ENCODE results near the gene GALR3.
A peak's percentile ranks its signal among the peaks of the same experiment; 100 is the strongest.

Gene GALR3

DNA sequence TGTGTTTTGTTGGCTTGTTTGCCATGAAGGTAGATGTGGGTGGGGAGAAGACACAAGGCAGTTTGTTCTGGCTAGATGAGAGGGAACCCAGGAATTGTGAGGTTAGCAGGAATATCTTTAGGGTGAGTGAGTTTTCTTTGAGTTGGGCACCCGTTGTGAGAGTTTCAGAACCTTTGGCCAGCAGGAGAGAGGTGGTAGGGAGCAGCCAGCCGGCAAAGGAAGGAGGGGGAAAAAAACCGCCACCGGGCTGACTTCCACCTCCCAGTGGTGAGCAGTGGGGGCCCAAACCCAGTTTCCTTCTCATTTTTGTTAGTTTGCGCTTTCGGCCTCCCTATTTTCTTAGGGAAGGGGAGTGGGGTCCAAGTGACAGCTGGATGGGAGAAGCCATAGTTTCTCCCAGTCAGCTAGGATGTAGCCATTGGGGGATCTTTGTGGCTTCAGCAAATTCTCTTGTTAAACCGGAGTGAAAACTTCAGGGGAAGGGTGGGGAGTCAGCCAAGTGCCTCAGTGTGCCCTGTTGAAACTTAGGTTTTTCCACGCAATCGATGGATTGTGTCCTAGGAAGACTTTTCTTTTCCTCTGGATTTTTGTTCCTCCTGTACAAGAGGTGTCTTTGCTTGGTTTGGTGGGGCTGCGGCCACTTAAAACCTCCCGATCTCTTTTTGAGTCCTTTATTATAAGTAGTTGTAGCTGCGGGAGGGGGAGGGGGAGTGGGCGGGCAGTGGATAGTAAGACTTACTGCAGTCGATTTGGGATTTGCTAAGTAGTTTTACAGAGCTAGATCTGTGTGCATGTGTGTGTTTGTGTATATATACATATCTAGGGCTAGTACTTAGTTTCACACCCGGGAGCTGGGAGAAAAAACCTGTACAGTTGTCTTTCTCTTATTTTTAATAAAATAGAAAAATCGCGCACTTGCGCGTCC, 16.5 kb upstream of the GALR3 start:
- in situ Hi-C loops (cut with MboI; ENCODE audit: low sequenced_read_pairs, unreplicated experiment), result no loop called here
- TF ChIP-seq, protein P1, sequence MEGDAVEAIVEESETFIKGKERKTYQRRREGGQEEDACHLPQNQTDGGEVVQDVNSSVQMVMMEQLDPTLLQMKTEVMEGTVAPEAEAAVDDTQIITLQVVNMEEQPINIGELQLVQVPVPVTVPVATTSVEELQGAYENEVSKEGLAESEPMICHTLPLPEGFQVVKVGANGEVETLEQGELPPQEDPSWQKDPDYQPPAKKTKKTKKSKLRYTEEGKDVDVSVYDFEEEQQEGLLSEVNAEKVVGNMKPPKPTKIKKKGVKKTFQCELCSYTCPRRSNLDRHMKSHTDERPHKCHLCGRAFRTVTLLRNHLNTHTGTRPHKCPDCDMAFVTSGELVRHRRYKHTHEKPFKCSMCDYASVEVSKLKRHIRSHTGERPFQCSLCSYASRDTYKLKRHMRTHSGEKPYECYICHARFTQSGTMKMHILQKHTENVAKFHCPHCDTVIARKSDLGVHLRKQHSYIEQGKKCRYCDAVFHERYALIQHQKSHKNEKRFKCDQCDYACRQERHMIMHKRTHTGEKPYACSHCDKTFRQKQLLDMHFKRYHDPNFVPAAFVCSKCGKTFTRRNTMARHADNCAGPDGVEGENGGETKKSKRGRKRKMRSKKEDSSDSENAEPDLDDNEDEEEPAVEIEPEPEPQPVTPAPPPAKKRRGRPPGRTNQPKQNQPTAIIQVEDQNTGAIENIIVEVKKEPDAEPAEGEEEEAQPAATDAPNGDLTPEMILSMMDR (IDR thresholded peaks at IDR 0.05; ENCODE audit: borderline replicate concordance, control extremely low read depth, extremely low read depth, insufficient read depth, missing control alignments), result no peak
- no peak for DNase-seq (ENCODE audit: low spot score)

DNA sequence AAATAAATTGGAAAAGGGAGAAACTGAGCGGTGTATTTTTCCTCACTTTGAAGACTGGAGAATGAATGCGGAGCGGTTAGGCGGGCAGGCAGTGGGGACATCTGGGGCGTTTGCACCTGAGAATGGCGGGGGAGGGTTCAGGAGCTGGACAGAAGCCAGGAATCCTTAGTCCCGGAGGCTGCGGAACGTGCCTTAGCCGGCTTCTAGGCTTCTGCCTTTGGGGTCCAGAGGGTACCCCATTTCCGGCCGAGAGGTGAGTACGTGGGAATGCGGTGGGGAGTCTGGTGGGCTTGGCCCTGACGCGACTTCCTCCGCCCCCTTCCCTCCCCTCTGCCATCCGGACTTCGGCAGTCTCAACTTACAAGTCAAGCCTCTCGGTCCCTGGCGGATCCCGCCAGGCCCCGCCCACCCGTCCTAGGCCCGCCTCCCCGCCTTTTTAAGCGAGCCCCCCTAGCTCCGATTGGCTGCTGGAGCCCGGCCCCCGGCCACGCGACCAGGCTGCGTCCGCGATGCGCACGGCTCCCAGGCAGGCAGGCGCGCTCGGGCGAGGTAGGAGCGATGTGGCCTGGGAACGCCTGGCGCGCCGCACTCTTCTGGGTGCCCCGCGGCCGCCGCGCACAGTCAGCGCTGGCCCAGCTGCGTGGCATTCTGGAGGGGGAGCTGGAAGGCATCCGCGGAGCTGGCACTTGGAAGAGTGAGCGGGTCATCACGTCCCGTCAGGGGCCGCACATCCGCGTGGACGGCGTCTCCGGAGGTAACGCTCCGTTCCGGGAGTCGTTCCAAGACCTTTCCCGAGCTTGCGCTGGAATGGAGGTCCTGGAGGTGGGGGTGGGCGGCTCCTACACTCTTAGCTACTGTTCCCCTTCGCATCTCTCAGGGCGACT, 15.5 kb upstream of the GALR3 start, which contains the start of gene GCAT:
Gene GCAT (plus strand): TSS at position 525 of the 884 bp plus-strand sequence. CDS start 34 bp downstream, at position 559.
- TF ChIP-seq, protein P1 (IDR thresholded peaks at IDR 0.05; ENCODE audit: borderline replicate concordance, control extremely low read depth, extremely low read depth, insufficient read depth, missing control alignments), result no peak
- in situ Hi-C loops (cut with MboI; ENCODE audit: low sequenced_read_pairs, unreplicated experiment), result no loop called here
- peak; percentile 99 for DNase-seq (ENCODE audit: low spot score)

- in situ Hi-C loops (cut with MboI; ENCODE audit: low sequenced_read_pairs, unreplicated experiment), result no loop called here
- no peak for DNase-seq (ENCODE audit: low spot score)
- TF ChIP-seq, protein P1 (IDR thresholded peaks at IDR 0.05; ENCODE audit: borderline replicate concordance, control extremely low read depth, extremely low read depth, insufficient read depth, missing control alignments), result no peak
Observed at GRCh38 chr22:37808294-37808657, 14.9 kb upstream of the GALR3 start.

DNA sequence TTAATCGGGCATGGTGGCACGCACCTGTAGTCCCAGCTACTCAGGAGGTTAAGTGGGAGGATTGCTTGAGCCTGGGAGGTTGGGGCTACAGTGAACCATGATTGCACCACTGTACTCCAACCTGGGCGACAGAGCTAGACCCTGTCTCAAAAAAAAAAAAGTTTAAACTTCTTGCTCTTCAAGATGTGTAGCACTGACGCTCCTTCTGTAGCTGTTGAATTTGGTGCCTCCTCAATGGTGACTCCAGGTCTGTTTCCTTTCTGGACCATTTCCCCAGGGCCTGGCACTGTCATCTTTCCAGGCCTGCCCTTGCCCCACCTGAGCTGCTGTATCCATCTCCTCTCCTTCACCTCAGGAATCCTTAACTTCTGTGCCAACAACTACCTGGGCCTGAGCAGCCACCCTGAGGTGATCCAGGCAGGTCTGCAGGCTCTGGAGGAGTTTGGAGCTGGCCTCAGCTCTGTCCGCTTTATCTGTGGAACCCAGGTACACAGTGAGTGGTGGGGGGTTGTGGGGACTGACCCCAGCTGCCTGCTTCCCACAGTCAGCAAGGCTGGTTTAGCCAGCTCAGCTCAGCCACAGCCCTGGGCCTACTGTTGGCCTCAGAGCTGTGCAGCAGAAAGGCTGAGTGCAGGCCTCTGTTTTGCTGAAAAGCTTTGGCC, 13.4 kb upstream of the GALR3 start:
- in situ Hi-C loops (cut with MboI; ENCODE audit: low sequenced_read_pairs, unreplicated experiment), result loop anchor here (10.0 kb wide), 1 partner anchor 155 kb away; no protein-coding TSS in a partner anchor
- DNase-seq (ENCODE audit: low spot score), result no peak
- TF ChIP-seq, protein P1 (IDR thresholded peaks at IDR 0.05; ENCODE audit: borderline replicate concordance, control extremely low read depth, extremely low read depth, insufficient read depth, missing control alignments), result no peak

DNA sequence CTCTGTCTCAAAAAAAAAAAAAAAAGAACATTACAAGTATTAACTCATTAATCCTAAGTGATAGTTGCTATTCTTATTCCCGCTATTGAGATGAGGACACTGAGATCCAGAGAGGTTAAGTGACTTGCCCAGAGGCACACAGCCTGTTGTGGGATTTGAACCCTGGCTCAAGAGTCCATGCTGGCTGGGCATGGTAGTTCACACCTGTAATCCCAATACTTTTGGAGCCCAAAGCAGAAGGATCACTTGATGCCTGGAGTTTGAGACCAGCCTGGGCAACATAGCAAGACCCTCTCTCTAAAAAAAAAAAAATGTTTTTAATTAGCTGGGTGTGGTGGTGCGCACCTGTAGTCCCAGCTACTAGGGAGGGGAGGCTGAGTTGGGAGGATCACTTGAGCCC, 11.3 kb upstream of the GALR3 start:
- TF ChIP-seq, protein P1 (IDR thresholded peaks at IDR 0.05; ENCODE audit: borderline replicate concordance, control extremely low read depth, extremely low read depth, insufficient read depth, missing control alignments), result no peak
- in situ Hi-C loops (cut with MboI; ENCODE audit: low sequenced_read_pairs, unreplicated experiment), result loop anchor here (10.0 kb wide), 1 partner anchor 153 kb away; no protein-coding TSS in a partner anchor
- DNase-seq (ENCODE audit: low spot score), result no peak

Data from GM13976 (cell line).